22Rv1 (cell line): ENCODE results near the gene GFOD2.

Experiments
- H3K27ac ChIP-seq: fragments of 450-650 bp; 2 replicates; pipeline ENCODE4 v1.5.1; 2017
- ZFX ChIP-seq: fragments of 450-650 bp; IDR thresholded peaks from 2 replicates; pipeline ENCODE4 v1.6.1; 2017; ENCODE audit warnings: antibody characterized with exemption, borderline replicate concordance
- TF ChIP-seq, protein P1 (sequence below): fragments of 450-650 bp; IDR thresholded peaks from 2 replicates; pipeline ENCODE4 v1.5.1; 2017; ENCODE audit warnings: mild to moderate bottlenecking

Gene GFOD2

GRCh38 chr16:67632415-67633172 lies 86.5 kb downstream of the GFOD2 start:
- H3K27ac ChIP-seq, result no peak overlapping the region
- no peak for TF ChIP-seq ZFX
- TF ChIP-seq, protein P1, sequence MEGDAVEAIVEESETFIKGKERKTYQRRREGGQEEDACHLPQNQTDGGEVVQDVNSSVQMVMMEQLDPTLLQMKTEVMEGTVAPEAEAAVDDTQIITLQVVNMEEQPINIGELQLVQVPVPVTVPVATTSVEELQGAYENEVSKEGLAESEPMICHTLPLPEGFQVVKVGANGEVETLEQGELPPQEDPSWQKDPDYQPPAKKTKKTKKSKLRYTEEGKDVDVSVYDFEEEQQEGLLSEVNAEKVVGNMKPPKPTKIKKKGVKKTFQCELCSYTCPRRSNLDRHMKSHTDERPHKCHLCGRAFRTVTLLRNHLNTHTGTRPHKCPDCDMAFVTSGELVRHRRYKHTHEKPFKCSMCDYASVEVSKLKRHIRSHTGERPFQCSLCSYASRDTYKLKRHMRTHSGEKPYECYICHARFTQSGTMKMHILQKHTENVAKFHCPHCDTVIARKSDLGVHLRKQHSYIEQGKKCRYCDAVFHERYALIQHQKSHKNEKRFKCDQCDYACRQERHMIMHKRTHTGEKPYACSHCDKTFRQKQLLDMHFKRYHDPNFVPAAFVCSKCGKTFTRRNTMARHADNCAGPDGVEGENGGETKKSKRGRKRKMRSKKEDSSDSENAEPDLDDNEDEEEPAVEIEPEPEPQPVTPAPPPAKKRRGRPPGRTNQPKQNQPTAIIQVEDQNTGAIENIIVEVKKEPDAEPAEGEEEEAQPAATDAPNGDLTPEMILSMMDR, result no peak

DNA sequence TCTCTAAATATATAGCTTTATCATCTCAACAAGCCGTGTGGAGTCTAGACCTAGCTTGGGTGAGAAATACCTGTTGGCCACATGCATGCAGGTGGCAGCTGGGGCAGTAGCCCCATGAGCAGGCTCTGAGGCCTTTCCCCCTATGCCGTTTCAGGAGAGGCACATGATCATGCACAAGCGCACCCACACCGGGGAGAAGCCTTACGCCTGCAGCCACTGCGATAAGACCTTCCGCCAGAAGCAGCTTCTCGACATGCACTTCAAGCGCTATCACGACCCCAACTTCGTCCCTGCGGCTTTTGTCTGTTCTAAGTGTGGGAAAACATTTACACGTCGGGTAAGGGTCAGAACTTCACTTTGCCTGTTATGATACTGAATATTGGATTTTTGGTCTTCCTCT lies 90.9 kb downstream of the GFOD2 start:
- TF ChIP-seq, protein P1, result no peak
- TF ChIP-seq ZFX, result no peak
- no peak overlapping the region for H3K27ac ChIP-seq
